ENCODE measurements around the gene SLC22A16. TPM values are rescaled to one million over a fixed set of nuclear protein-coding genes. Genes with fewer than 3 reads are reported as not detected.

SLC22A16 gene
- total and polyA plus RNA-seq, 2 of the 8 experiments (the other 6 are each of a cell fraction or from before 2014, with no cell fraction given): not detected

DNA sequence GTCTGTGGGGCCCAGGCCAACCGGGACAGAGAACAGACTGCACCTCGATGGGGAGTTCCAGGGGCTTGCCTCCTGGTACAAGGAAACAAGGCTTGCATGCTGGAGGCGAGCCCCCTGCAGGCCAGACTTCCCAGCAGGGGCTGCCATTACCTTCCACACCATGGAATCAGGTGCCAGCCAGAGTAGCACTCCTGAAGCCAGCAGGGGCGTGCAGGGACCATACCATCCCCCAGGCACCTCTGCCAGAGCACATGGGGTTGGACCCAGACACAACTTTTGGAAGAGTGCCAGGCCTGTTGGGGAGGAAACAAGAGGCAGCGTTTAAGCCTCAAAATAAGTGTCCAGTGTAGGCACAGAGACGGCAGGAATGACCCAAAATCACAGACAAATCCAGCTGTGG, 67.5 kb downstream of the SLC22A16 start:
- Histone ChIP-seq H3K14ac (ENCODE audit: insufficient read length) (no peak overlapping the region), H3K4ac (replicated peaks; ENCODE audit: insufficient read length, low read depth, low read length) (no peak overlapping the region), H3K4me3 (ENCODE audit: extremely low read depth in 1 of 4, insufficient read depth in 2 of 4, low read depth in 3 of 4, low read length in 4 of 4) (no peak overlapping the region), H3K23me2 (ENCODE audit: low read depth, low read length) (no peaks in the 10 kb centered on the region), H2BK15ac (ENCODE audit: low read length) (no peak overlapping the region), H3K56ac (replicated peaks; ENCODE audit: insufficient read length, low read depth, low read length) (no peak overlapping the region), H3K18ac (ENCODE audit: extremely low read depth, low read length) (no peak overlapping the region), H2AK5ac (ENCODE audit: low read depth, low read length) (no peak overlapping the region), H3K9ac (replicated peaks in 1 of 4; ENCODE audit: extremely low read depth in 1 of 4, low read depth in 3 of 4, low read length in 3 of 4) (no peak overlapping the region; a peak in 1 of 7 replicates), H3K4me1 (replicated peaks in 1 of 4; ENCODE audit: control insufficient read depth in 3 of 4, insufficient read depth in 4 of 4, low read length in 3 of 4) (no peaks in the 10 kb centered on the region), H2BK120ac (replicated peaks; ENCODE audit: low read depth, low read length) (no peak overlapping the region), H4K8ac (ENCODE audit: extremely low read depth, insufficient read depth, low read length) (no peak overlapping the region), H2BK20ac (ENCODE audit: low read length) (no peak overlapping the region), H3K4me2 (ENCODE audit: insufficient read depth in 1 of 2, low read depth in 2 of 2, low read length in 2 of 2) (no peak overlapping the region), H4K5ac (ENCODE audit: insufficient read length, low read depth, low read length) (no peak overlapping the region), H2AFZ (ENCODE audit: low read length) (no peak overlapping the region), H3K79me2 (ENCODE audit: control insufficient read depth in 1 of 2, insufficient read depth in 2 of 2, low read length in 2 of 2) (no peaks in the 10 kb centered on the region), H3K9me3 (ENCODE audit: insufficient read depth in 2 of 2, low read depth in 1 of 2, low read length in 1 of 2) (no peaks in the 10 kb centered on the region), H2BK12ac (ENCODE audit: low read depth, low read length) (0 out of 2 replicates have a peak overlapping the region, but pooled peaks have one; percentile 9), H3K27ac (ENCODE audit: low read depth, low read length) (no peak overlapping the region), H3K27me3 (replicated peaks in 1 of 4; ENCODE audit: control insufficient read depth in 3 of 4, extremely low read depth in 1 of 4, insufficient read depth in 3 of 4, low read length in 3 of 4) (no peaks in the 10 kb centered on the region; a peak in 1 of 7 replicates), H3K23ac (ENCODE audit: insufficient read length) (no peak overlapping the region), H3K79me1 (ENCODE audit: low read depth, low read length) (no peaks in the 10 kb centered on the region), H2BK5ac (ENCODE audit: low read depth, low read length) (no peak overlapping the region), H4K91ac (replicated peaks; ENCODE audit: insufficient read length, low read length) (no peak overlapping the region), H4K20me1 (replicated peaks in 1 of 2; ENCODE audit: control insufficient read depth in 1 of 2, insufficient read depth in 2 of 2, low read length in 2 of 2) (no peaks in the 10 kb centered on the region), H3K36me3 (ENCODE audit: control insufficient read depth in 2 of 4, insufficient read depth in 4 of 4, low read length in 3 of 4) (no peaks in the 10 kb centered on the region)
- DNase-seq (ENCODE audit: low read depth in 1 of 2, low spot score in 2 of 2): no peak
- WGBS, 2 experiments (ENCODE audit: extremely low coverage in 1 of 2, insufficient coverage in 1 of 2, insufficient read length in 1 of 2, insufficient replicate concordance in 2 of 2, low coverage in 1 of 2, low lambda C conversion rate in 2 of 2, missing lambda C conversion rate in 1 of 2): 81% methylated on average over 6 of the region's 6 CpGs; no CpG with 5 or more reads in 1 of the 2 experiments
- ChIA-PET CTCF (ENCODE audit: partially characterized antibody) (interaction anchor here (0.7 kb wide), 1 partner anchor 208 kb away, joined by 3 read pairs; no protein-coding TSS in a partner anchor), POLR2A (ENCODE audit: partially characterized antibody) (interaction anchor here (0.5 kb wide), 1 partner anchor 20 kb away, joined by 4 read pairs; no protein-coding TSS in a partner anchor)
- FAIRE-seq: no peak
- TF ChIP-seq YY1 (IDR thresholded peaks at IDR 0.05; ENCODE audit: low read depth, low read length) (0 out of 2 replicates have a peak, but pooled peaks have one; percentile 49), SAP30 (IDR thresholded peaks at IDR 0.05; ENCODE audit: insufficient read depth, insufficient replicate concordance, low read length) (no peak), ASH2L (IDR thresholded peaks at IDR 0.05; ENCODE audit: low read length) (no peak), SUZ12 (IDR thresholded peaks at IDR 0.05; ENCODE audit: low read length) (no peak), EP300 (IDR thresholded peaks at IDR 0.05; ENCODE audit: borderline replicate concordance in 1 of 2, low read depth in 2 of 2, low read length in 2 of 2) (no peak), TAF1 (IDR thresholded peaks at IDR 0.05; ENCODE audit: low read depth, low read length) (no peak), NRF1 (IDR thresholded peaks at IDR 0.05; ENCODE audit: low read depth, low read length) (no peak), FOSL1 (IDR thresholded peaks at IDR 0.05; ENCODE audit: insufficient read depth, low read depth, low read length) (no peak), JUND (IDR thresholded peaks at IDR 0.05; ENCODE audit: low read length) (no peak), CBX8 (IDR thresholded peaks at IDR 0.05; ENCODE audit: borderline replicate concordance, low read depth, low read length) (no peak), HDAC2 (IDR thresholded peaks at IDR 0.05; ENCODE audit: borderline replicate concordance in 1 of 2, low read depth in 2 of 2, low read length in 2 of 2) (no peak), TEAD4 (IDR thresholded peaks at IDR 0.05; ENCODE audit: low read depth, low read length) (no peak), TCF12 (IDR thresholded peaks at IDR 0.05; ENCODE audit: low read depth, low read length) (no peak), KDM4A (IDR thresholded peaks at IDR 0.05; ENCODE audit: low read depth, low read length, severe bottlenecking) (no peak)
